Activated CD4-positive, alpha-beta T cell treated with anti-CD3 and anti-CD28 coated beads, Interleukin-2, amount 50 U/mL, for 1 hour (primary cell): Measurements from ENCODE around the gene PDE8A.
"Not testable (repeated sequence)": the region's sequence is repeated elsewhere in the genome, so short reads cannot be mapped to it uniquely, and the experiment has no call there.

Experiments used
- DNase-seq: peaks from one replicate; pipeline ENCODE4 v3.0.0-alpha.2; 2020

The PDE8A gene

GRCh38 chr15:84992157-84992944, 10.7 kb downstream of the PDE8A start:
- DNase-seq = peak; percentile 12

- no peak for DNase-seq
Measured at GRCh38 chr15:84996055-84996454, 14.4 kb downstream of the PDE8A start.

- DNase-seq = not testable (repeated sequence)
Measured at GRCh38 chr15:84996714-84997113, 15.1 kb downstream of the PDE8A start.

GRCh38 chr15:84997214-84997613, 15.6 kb downstream of the PDE8A start:
- DNase-seq = not testable (repeated sequence)

- no peak for DNase-seq
Measured at GRCh38 chr15:85000189-85000864, 18.7 kb downstream of the PDE8A start.

GRCh38 chr15:85000937-85001336, 19.3 kb downstream of the PDE8A start:
- DNase-seq = no peak

GRCh38 chr15:85002517-85002916, 20.9 kb downstream of the PDE8A start:
- DNase-seq = no peak

- no peak for DNase-seq
Measured at GRCh38 chr15:85003593-85004312, 22.1 kb downstream of the PDE8A start.

- DNase-seq = no peak
Measured at GRCh38 chr15:85004550-85004949, 22.9 kb downstream of the PDE8A start.

- no peak for DNase-seq
Measured at GRCh38 chr15:85005319-85005718, 23.7 kb downstream of the PDE8A start.

GRCh38 chr15:85005746-85006145, 24.1 kb downstream of the PDE8A start:
- DNase-seq = no peak

- no peak for DNase-seq
Measured at GRCh38 chr15:85006201-85006600, 24.5 kb downstream of the PDE8A start.

- DNase-seq = no peak
Measured at GRCh38 chr15:85006655-85007054, 25.0 kb downstream of the PDE8A start.

GRCh38 chr15:85007137-85007536, 25.5 kb downstream of the PDE8A start:
- DNase-seq = no peak

- DNase-seq = no peak
Measured at GRCh38 chr15:85007741-85008397, 26.2 kb downstream of the PDE8A start.

- no peak for DNase-seq
Measured at GRCh38 chr15:85008474-85009260, 27.0 kb downstream of the PDE8A start.

GRCh38 chr15:85009435-85009834, 27.8 kb downstream of the PDE8A start:
- no peak for DNase-seq

- no peak for DNase-seq
Measured at GRCh38 chr15:85010071-85010385, 28.4 kb downstream of the PDE8A start.

- DNase-seq = no peak
Measured at GRCh38 chr15:85010386-85011159, 28.9 kb downstream of the PDE8A start.

GRCh38 chr15:85011160-85011571, 29.5 kb downstream of the PDE8A start:
- no peak for DNase-seq

GRCh38 chr15:85011724-85012123, 30.1 kb downstream of the PDE8A start:
- not testable (repeated sequence) for DNase-seq

GRCh38 chr15:85013785-85014184, 32.1 kb downstream of the PDE8A start:
- DNase-seq = no peak
